ENCODE results near the gene CFAP77.

- TF ChIP-seq CTCF (IDR thresholded peaks at IDR 0.05) (no peak), POLR2A (IDR thresholded peaks at IDR 0.05) (no peak), EP300 (IDR thresholded peaks at IDR 0.05) (no peak), POLR2AphosphoS5 (IDR thresholded peaks at IDR 0.05) (no peak)
Observed at GRCh38 chr9:132461971-132462370, 52.0 kb downstream of the CFAP77 start.

All from sigmoid colon (tissue), 4 donors.